Fibroblast of skin of right quadriceps (primary cell): ENCODE measurements around the gene CCNI.
"Not testable (repeated sequence)": the region's sequence is repeated elsewhere in the genome, so short reads cannot be mapped to it uniquely, and the experiment has no call there.

Experiments used
- DNase-seq: peaks from one replicate; pipeline ENCODE4 v3.0.0-alpha.2; 2013

Gene CCNI, protein sequence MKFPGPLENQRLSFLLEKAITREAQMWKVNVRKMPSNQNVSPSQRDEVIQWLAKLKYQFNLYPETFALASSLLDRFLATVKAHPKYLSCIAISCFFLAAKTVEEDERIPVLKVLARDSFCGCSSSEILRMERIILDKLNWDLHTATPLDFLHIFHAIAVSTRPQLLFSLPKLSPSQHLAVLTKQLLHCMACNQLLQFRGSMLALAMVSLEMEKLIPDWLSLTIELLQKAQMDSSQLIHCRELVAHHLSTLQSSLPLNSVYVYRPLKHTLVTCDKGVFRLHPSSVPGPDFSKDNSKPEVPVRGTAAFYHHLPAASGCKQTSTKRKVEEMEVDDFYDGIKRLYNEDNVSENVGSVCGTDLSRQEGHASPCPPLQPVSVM

DNA sequence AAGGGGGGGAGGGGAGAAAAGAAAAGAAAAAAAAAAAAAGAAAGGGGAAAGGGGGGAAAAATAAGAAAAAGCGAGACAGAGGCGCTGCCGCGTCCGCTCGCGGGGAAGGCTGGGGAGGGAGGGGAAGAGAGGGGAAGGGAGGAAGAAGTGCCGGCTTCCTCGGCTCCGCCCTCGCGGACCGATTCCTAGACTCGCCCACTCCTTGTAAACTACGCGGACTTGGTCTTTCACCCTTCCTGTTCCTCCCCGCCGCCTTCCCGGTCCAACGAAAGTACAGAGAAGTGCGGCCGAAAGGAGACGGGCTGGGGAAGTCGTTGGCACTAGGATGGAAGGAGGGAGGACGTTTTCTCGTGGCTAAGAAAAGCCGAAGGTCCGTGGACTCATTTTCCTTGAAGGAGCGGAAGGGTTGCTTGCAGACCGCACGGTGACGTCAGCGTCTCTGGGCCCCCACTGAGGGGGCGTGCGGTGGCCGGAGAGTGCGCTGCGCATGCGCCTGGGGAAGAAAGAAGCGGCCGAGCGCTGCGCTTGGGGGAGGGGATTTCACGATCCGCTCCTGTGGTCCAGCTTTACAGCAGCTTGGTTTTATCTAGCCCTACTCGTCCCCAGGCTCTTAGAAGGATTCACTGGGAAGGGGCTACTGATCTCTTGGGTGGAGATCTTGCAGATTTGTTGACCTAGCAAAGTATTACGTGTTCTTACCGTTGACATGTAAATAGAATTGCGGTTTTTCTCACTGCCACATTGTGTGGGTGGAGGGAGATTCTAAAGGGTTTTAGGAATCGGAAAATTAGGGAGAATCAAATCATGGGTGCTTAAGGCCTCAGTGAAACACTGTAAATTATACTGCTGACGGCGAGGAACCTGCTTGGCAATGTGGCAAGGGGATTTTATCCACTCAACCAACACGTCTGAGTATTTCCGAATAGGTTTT is at the start of gene CCNI:
CCNI (minus strand) TSS at position 121 of the 931 bp plus-strand sequence. CDS start 9,627 bp downstream, outside the sequence.
- peak; percentile 98 for DNase-seq

DNA sequence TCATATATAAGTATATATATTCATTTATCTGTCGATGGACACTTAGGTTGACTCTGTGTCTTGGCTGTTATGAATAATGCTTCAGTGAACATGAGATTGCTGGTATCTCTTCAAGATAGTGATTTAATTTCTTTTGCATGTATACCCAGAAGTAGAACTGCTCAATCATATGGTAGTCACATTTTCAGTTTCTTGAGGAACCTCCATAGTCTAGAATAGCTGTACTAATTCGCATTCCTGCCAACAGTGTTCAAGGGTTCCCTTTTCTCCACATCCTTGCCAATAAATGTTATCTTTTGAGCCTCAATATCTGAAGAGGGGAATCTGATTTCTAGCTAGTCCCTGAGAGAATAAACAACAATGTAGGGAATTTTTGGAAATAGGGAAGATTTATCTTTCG is 48.8 kb upstream of the CCNI start:
- no peak for DNase-seq

DNA sequence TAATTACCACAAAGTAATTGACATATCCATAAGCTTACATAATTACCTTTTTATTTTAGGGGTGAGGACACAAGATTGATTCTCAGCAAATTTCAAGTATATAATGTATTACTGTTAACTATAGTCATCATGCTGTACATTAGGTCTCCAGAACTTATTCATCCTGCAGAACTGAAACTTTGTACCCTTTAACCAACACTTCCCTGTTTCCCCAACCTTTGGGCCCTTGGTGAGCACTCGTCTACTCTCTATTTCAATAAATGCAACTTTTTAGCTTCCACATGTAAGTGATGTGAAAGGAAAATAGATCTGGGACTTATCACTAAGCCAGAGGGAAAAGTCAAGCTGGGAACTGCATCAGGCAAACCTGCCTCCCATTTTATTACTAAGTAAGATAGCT is 47.6 kb upstream of the CCNI start:
- no peak for DNase-seq

DNA sequence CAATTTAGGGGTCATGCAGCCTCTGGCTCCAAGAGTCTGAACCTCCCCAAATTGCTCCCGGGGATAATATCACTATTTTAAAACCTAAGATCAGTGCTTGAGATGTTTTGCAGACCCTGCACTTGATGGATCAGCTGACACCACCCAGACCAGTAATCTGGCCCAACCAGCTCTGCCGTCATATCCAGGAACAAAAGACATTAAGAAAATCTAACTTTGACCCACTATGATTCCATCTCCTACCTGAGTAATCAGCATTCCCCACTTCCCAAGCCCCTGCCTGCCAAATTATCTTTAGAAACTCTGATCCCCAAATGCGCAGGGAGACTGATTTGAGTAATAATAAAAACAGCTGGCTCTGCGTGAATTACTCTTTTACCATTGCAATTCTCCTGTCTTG is 46.9 kb upstream of the CCNI start:
- no peak for DNase-seq

DNA sequence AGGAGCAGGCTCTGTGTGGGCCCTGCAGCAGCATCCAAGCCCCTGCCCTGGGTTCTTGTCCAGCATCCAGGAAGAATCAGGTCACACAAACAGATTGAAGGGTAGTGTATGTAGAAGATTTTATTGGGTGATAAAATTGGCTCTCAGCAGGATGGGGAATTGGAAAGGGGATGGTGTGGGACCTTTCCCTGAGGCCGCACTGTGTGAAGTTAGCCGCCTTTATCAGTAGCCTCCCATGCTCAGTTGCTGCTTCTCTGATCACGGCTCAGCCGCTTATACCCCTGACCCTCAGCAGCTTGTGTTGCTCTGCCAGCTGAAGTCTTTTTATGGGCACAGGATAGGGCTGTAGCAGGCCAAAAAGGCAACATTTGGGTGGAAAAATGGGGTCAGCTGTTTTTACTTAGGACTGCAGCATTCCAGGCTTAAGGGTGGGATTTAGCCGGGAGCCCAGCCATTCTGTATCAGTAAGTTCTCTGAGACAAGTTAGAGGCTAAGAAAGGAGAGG is 46.0 kb upstream of the CCNI start:
- no peak for DNase-seq

DNA sequence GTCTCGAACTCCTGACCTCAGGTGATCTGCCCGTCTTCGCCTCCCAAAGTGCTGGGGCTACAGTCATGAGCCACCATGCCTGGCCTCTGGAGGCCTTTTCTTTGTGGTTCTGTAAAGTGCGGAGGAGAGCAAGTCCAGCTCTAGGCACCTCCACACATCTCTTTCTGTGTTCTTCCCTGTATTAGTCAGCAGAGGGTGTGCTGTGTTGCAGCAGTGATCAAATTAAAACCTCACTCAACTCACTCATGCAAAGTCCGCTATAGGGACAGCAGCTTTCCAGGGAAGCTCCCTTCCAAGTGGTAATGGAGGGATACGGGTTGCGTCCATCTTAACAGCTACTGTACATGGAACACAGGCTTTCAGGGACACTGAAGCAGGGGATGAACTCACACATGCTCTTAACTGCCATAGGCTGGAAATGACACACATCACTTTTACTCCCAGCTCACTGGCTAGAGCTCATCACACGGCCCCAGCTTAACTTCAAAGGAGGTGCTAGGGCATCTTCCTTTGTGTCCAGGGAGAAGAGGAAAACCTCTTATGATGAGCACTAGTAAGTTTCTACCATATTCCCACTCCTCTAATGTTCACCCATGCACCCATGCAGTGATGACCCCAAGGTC is 45.2 kb upstream of the CCNI start:
- no peak for DNase-seq

DNA sequence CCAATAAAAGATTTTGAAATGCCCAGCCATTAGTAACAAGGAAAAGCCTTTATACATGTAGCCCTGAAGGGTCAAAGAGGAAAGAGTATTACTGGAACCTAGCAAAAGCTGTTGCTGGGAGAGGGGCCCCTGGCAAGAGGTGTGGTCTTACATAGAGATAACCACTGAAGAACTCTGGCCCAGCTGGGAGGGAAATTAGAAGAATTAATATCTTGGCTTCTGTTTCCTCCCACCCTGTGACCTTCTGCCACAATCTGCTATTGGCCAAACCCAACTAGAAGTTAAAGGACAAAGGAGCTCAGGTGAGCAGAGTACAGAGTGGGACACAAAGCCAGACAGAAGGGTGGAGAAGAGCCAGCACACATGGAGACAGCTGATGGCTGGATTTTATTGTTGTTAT is 41.9 kb upstream of the CCNI start:
- DNase-seq, result no peak

DNA sequence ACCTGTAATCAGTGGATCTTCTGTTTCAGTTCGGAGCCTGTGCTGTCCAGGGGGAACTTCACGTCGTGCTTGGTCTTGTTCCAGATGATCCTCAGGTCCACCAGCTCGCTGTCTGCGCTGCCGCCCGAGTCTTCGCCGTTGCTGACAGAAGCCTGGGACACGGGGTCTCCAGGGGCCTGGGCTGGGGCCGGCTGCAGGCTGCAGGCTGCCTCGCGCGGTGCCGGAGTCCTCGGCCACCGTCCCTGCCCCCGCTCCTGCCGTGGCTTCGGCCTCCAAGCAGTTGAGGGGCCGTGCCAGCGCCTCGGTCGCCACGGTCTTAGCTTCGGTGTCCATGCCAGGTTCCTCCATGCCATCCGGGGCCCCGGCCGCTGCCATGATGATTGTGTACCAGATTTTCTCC is 37.3 kb upstream of the CCNI start:
- no peak for DNase-seq

DNA sequence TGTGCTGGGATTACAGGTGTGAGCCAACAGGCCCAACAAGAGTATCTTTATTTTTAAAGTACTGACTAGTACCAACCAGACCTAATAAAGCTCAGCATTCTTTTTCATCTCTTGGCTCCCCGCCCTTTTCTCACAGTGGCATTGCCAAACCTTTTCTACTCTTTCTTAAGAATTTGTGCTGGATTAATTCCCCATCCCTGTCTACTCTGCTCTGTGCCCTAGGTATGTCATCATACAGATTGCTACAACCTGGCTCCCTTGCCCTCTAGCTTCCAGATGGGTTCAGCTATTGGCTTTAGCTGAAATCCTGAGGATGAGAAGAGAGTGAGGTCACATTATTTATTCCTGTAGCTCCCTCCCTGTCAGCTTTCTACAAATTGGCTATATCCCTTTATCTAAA is 34.9 kb upstream of the CCNI start:
- DNase-seq, result no peak

DNA sequence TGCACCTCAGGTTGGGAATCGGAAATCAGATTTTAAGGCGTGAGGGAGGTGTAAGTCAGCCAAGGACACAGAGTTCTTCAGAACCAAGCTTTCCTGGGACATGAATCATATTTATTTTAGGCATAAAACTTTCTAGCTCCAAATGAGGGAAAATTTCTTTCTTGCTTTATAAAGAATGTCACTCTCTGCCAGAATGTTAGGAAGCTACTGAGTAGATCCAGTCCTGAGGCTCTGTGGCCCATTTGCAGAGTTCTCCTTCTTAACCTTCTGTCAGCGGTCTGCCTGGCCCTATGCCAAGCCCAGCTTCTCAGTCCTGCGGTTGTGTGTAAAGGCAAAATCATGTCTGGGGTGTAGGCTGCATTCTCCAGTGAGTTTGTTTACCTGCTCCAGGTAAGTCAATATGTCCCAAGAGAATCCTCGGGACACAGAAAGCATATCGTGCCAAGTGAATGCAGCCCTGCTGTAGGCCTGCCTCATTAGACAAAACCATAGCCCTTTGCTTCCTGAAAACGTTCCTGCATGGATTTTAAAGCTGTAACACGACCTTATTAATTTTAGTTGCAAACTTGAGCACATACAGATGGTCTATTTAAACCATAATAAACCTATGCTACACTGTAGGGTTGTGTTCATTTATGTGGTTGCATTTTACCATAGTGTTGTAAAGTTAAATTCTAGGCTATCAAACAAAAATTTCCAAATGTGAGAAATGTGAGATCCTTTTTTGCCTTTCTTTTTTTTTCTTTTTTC is 29.2 kb upstream of the CCNI start:
- peak; percentile 32 for DNase-seq

DNA sequence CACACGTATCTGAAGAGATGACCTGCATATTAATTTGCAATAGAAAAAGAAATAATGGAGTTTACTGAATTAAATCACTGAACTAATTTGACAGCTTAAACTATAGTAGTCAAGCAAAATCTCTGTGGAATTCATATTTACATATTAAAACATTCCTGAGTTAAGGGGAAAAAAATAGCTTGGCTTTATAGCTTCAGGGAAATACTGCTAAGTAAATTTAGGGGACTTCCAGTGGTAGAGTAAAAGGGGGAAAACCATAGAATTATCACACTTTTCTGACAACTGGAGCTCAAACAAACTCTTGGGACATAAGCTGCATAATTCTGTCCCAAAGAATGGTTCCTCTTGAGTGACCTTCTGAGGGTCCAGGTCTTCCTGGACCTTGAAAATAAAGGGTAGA is 28.6 kb upstream of the CCNI start:
- no peak for DNase-seq

DNA sequence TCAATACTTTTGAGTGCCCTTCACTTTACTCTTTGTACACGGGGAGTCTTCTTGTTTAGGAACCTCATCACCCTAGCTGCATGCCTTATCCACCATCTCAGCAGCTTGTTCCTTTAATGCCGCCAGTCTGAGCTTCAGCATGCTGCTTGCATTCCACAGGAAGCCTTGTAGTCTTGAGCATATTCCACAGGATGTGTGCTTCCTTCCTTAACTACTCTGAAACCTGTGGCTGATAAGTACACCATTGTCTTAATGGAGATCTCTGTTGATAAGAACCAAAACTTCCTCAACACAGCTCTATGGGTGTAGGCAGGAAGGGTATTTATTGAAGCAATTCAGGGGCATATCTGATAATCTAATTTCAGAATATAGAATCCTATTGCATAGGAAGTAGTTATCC is 24.4 kb upstream of the CCNI start:
- DNase-seq, result no peak

DNA sequence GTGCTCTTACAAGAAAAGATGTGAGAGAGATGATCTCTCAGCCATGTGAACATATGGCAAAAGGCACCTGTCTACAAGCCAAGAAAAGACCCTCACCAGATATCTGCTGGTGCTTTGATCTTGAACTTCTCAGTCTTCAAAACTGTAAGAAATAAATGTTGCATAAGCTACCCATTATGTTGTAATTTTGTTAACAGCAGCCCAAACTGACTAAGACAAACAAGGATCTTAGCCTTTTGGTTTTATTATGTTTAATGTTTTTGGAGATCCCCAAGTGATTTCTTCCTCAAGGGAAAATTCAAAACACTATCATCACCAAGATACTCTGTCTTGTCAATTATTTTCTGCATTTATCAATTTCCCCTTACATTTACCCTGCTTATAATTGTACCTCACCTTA is 21.8 kb upstream of the CCNI start:
- no peak for DNase-seq

DNA sequence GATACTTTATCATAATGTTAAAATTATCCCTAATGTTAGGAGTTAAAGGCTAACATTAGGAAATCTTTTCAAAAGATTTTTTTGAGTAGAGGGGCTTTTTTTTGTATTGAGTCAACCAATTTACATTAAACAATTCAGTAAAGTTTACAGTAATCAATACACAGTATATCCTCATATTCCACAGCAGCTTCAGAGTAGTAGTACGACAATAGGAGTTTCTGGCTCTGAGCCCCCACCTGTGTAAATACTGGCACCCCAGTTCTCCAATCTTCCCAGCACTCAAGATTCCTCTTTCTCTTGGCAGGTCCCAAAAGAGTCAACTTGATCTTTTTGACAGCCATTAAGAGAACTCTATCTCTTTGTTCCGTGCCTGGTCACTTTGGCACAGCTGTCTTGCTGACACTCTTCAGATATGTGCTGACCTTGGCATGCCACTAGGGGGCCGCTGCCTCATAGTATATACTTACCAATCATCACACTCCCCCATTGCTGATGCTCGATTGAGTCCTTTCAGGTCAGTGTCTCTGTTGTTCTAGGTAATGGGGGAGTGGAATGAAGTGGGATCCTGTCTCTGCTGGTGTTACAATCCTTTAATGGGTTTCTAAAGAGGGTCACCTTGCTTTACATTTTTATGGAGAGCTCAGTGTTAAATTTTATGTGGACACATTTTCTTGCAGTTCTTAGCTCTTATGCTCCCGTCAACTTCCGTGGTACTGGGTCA is 19.5 kb upstream of the CCNI start:
- DNase-seq, result peak; percentile 58

DNA sequence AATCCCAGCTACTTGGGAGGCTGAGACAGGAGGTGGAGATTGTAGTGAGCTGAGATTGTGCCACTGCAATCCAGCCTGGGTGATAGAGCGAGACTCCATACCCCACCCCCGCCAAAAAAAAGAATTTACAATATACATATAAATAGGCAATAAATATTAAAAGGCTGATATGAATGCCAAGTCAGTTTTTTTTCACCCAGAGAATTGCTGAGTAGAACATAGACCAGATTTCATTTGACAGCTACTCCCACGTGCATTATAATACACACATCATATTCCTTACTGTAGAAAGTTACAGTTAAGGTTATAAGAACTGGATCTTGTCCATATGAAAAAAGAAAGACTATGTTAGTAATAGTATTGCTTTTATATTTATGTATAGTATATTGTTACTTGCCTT is 18.7 kb upstream of the CCNI start:
- no peak for DNase-seq

DNA sequence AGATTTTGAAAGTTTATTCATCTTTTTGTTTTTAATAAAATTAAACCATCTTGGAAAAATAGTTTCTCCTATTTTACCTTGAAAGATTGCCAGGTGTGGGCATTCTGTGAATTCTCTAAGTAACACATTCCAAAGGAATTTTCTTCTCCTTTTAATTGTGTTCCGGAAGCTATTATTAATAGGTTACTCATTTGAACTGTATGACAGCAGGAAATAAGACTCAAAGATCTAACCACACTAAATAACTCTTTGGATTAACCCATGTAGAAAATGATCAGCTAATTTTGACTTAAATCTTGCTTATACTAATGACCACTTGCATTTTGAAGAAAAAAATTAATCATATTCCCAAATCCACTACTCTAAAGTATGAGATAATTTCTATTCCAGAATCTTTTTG is 17.6 kb upstream of the CCNI start:
- peak; percentile 56 for DNase-seq

DNA sequence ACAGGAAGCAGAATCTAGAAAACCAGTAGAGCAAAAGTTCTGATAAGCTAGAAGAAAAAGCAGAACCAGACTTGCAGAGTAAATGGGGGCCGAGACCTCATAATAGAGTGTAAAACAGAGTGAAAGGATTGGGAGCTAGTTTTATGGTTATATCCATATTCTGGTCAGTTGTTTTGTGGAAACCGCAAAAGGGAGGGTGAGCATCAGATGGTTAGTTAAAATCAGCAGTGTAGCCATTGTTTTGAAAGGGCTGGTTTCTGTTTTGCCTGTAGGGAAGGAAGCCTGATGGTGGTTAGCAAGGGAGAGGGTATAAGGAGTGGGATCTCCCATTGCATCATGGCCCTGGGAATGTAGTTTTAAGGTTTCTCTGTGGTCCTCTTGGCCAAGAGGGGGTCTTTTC is 17.2 kb upstream of the CCNI start:
- DNase-seq, result peak; percentile 41

DNA sequence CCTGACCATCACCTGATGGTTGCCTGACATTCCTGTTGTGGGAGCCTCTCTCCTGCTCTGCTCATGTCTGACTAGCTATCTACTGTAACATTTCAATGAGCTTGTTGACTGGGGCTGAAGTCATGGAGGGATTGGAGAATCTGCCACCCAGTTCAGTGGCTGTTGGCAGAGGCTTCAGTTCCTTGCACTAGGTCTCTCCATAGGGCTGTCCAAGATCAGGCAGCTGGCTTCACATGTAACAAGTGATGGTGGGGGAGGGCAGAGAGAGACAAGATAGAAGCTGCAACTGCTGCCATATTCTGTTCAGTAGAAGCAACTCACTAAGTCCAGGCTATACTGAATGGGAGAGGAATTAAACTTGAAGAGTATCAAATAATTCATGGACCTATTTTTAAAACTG is 14.1 kb upstream of the CCNI start:
- no peak for DNase-seq

DNA sequence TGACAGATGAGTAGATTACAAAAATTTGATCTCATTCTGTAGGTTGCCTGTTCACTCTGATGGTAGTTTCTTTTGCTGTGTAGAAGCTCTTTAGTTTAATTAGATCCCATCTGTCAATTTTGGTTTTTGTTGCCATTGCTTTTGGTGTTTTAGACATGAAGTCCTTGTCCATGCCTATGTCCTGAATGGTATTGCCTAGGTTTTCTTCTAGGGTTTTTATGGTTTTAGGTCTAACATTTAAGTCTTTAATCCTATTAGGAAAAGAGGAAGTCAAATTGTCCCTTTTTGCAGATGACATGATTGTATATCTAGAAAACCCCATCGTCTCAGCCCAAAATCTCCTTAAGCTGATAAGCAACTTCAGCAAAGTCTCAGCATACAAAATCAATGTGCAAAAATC is 11.2 kb upstream of the CCNI start:
- not testable (repeated sequence) for DNase-seq

DNA sequence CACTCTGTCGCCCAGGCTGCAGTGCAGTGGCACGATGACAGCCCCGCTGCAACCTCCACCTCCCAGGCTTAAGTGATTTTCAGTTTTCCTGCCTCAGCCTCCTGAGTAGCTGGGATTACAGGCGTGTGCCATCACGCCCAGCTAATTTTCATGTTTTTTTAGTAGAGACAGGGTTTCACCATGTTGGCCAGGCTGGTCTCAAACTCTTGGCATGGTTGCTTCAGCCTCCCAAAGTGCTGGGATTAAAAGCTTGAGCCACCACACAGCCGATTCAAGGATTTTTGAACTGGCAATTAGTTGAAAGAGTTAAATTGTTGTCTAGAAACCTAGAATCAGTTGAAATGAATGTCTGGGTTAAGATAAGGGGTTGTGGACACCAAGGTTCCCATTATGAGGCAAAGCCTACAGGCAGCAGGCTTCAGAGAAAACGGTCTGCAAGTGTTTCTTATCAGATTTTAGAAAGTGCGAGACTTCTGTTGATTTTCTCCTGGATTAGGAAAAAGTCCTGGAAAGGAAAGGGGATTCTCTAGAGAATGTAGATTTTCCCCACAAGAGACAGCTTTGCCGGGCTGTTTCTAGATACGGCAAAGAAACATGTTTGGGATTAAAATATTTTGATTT is 8.3 kb upstream of the CCNI start:
- DNase-seq, result no peak

DNA sequence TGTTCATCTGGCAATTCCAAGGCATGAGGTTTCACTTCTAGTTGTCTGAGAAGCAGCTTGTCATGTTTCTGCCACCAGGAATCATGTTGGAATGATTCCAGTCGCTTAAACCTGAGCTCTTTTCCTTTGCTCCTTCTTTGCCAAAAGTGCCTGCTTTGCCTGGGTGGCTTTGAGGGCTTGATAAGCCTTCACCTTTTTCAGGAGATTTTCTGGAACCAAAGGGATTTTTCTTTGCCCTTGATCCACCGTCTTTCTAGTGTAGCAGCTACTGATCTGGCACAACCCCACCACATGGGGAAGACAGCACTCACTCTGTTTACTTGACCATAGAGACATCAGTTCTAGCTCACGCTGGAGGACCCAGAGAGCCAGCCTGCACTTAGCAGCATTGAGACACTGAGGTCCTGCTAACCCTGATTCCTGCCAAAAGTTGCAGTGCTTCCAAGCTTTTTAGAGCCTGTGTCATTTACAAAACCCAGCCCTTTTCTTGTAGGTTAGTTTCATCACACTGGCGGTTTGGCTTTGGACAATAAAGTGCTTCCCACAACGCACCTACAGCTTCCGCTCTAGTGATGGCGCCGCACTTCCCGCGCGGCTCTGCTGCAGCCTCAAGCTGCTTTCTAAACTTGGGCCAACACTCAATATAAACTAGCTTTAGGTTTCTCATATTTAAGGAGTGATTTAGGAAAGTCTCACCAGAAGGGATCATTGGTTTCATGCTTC is 7.3 kb upstream of the CCNI start:
- DNase-seq, result no peak
